Neural progenitor cell (in vitro differentiated cells): ENCODE measurements around the gene ITM2B. TPM values are rescaled to one million over a fixed set of nuclear protein-coding genes. Genes with fewer than 3 reads are reported as not detected.

Experiments
- DNase-seq: peaks from one replicate; pipeline ENCODE4 v3.0.0-alpha.2; 2016; ENCODE audit warnings: low spot score
- H2AFZ ChIP-seq: fragments of 200-600 bp; sonication (generic); replicated peaks from 2 replicates; pipeline ENCODE4 v1.6.1; 2016; ENCODE audit warnings: antibody characterized with exemption
- H3F3A ChIP-seq: fragments of 200-600 bp; sonication (generic); 2 replicates; pipeline ENCODE4 v1.6.1; 2016; ENCODE audit warnings: antibody characterized with exemption, low read depth
- H3K27ac ChIP-seq: fragments of 200-600 bp; sonication (generic); 2 replicates; pipeline ENCODE4 v1.5.1; 2016; ENCODE audit warnings: mild to moderate bottlenecking
- H3K27me3 ChIP-seq: fragments of 200-600 bp; sonication (generic); 2 replicates; pipeline ENCODE4 v1.6.1; 2016; ENCODE audit warnings: mild to moderate bottlenecking, moderate library complexity
- H3K36me3 ChIP-seq: fragments of 200-600 bp; sonication (generic); 2 replicates; pipeline ENCODE4 v1.5.1; 2016
- H3K4me1 ChIP-seq: fragments of 200-600 bp; sonication (generic); 2 replicates; pipeline ENCODE4 v1.6.1; 2016; ENCODE audit warnings: mixed run types
- H3K4me2 ChIP-seq: fragments of 200-600 bp; sonication (generic); 2 replicates; pipeline ENCODE4 v1.6.1; 2016
- H3K4me3 ChIP-seq: fragments of 200-600 bp; sonication (generic); 2 replicates; pipeline ENCODE4 v1.5.1; 2016
- H3K79me2 ChIP-seq: fragments of 200-600 bp; sonication (generic); 2 replicates; pipeline ENCODE4 v1.6.1; 2016; ENCODE audit warnings: low read depth
- H3K9ac ChIP-seq: fragments of 200-600 bp; sonication (generic); 2 replicates; pipeline ENCODE4 v1.6.1; 2016
- H3K9me3 ChIP-seq: fragments of 200-600 bp; sonication (generic); 2 replicates; pipeline ENCODE4 v1.5.1; 2016; ENCODE audit warnings: low read depth
- H4K20me1 ChIP-seq: fragments of 200-600 bp; sonication (generic); 2 replicates; pipeline ENCODE4 v1.6.1; 2016; ENCODE audit warnings: low read depth
- H3K27ac Mint-ChIP-seq: 3 replicates; pipeline ENCODE4 v1.8.0; 2021; ENCODE audit warnings: mixed read lengths
- H3K27me3 Mint-ChIP-seq: 2 replicates; pipeline ENCODE4 v1.8.0; 2022; ENCODE audit warnings: low read depth, mild to moderate bottlenecking, inconsistent platforms, moderate library complexity, mixed read lengths; ENCODE audit not compliant: insufficient read depth
- H3K36me3 Mint-ChIP-seq: 3 replicates; pipeline ENCODE4 v1.8.0; 2021; ENCODE audit warnings: mixed read lengths
- H3K4me1 Mint-ChIP-seq: 3 replicates; pipeline ENCODE4 v1.8.0; 2021; ENCODE audit warnings: mixed read lengths
- H3K4me3 Mint-ChIP-seq: 3 replicates; pipeline ENCODE4 v1.8.0; 2021; ENCODE audit warnings: mild to moderate bottlenecking, moderate library complexity, mixed read lengths
- H3K9me3 Mint-ChIP-seq: 3 replicates; pipeline ENCODE4 v1.8.0; 2020; ENCODE audit warnings: mixed read lengths
- EZH2 ChIP-seq: fragments of 200-600 bp; sonication (generic); IDR thresholded peaks from 2 replicates; pipeline ENCODE4 v1.6.1; 2017; ENCODE audit warnings: antibody characterized with exemption, mild to moderate bottlenecking, moderate library complexity
- EZH2phosphoT487 ChIP-seq: fragments of 200-600 bp; sonication (generic); IDR thresholded peaks from 2 replicates; pipeline ENCODE4 v1.6.1; 2017; ENCODE audit warnings: antibody characterized with exemption
- total RNA-seq: library from RNA; depleted of rRNA; stranded (reverse); fragments of >200 nt; gene quantifications from 2 replicates; pipeline ENCODE4 v1.2.3, GENCODE V29; 2015; ENCODE audit warnings: low replicate concordance
- TF ChIP-seq, protein P1 (sequence below): fragments of 200-600 bp; sonication (generic); IDR thresholded peaks from 2 replicates; pipeline ENCODE4 v1.5.1; 2017; ENCODE audit warnings: antibody characterized with exemption, mild to moderate bottlenecking

Gene ITM2B
- total RNA-seq, 1 donor from 2014 or later = 172 TPM

GRCh38 chr13:48231080-48231479 lies 1.9 kb upstream of the ITM2B start:
- no peak for DNase-seq
- no peak overlapping the region for H3K27ac Mint-ChIP-seq
- H3K27me3 Mint-ChIP-seq = peaks cover 3% of the 10 kb centered on the region
- Histone ChIP-seq H3K4me1 (peaks cover 24% of the 10 kb centered on the region), H3K36me3 (no peaks in the 10 kb centered on the region), H3K4me2 (no peak overlapping the region), H3K9ac (no peak overlapping the region), H3K27me3 (peaks cover 14% of the 10 kb centered on the region), H3F3A (peaks cover 11% of the 10 kb centered on the region), H3K9me3 (no peaks in the 10 kb centered on the region), H3K4me3 (no peak overlapping the region), H3K27ac (no peak overlapping the region), H3K79me2 (peaks cover 30% of the 10 kb centered on the region), H2AFZ (no peak overlapping the region), H4K20me1 (peaks cover 13% of the 10 kb centered on the region)
- H3K9me3 Mint-ChIP-seq = no peaks in the 10 kb centered on the region
- no peaks in the 10 kb centered on the region for H3K36me3 Mint-ChIP-seq
- H3K4me3 Mint-ChIP-seq = peak overlapping the region; percentile 61
- TF ChIP-seq EZH2 (no peak), EZH2phosphoT487 (no peak)
- TF ChIP-seq, protein P1, sequence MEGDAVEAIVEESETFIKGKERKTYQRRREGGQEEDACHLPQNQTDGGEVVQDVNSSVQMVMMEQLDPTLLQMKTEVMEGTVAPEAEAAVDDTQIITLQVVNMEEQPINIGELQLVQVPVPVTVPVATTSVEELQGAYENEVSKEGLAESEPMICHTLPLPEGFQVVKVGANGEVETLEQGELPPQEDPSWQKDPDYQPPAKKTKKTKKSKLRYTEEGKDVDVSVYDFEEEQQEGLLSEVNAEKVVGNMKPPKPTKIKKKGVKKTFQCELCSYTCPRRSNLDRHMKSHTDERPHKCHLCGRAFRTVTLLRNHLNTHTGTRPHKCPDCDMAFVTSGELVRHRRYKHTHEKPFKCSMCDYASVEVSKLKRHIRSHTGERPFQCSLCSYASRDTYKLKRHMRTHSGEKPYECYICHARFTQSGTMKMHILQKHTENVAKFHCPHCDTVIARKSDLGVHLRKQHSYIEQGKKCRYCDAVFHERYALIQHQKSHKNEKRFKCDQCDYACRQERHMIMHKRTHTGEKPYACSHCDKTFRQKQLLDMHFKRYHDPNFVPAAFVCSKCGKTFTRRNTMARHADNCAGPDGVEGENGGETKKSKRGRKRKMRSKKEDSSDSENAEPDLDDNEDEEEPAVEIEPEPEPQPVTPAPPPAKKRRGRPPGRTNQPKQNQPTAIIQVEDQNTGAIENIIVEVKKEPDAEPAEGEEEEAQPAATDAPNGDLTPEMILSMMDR = no peak
- H3K4me1 Mint-ChIP-seq = peaks cover 35% of the 10 kb centered on the region

- Histone ChIP-seq H2AFZ (no peak overlapping the region), H3K4me2 (peak overlapping the region; percentile 87), H3K27ac (no peak overlapping the region), H3K36me3 (no peaks in the 10 kb centered on the region), H4K20me1 (peaks cover 21% of the 10 kb centered on the region), H3K79me2 (peaks cover 38% of the 10 kb centered on the region), H3K27me3 (peaks cover 14% of the 10 kb centered on the region), H3K4me3 (no peak overlapping the region), H3K4me1 (peaks cover 30% of the 10 kb centered on the region), H3K9ac (no peak overlapping the region), H3K9me3 (no peaks in the 10 kb centered on the region), H3F3A (peaks cover 11% of the 10 kb centered on the region)
- Mint-ChIP-seq H3K4me3 (peak overlapping the region; percentile 97), H3K27me3 (peaks cover 3% of the 10 kb centered on the region), H3K9me3 (no peaks in the 10 kb centered on the region), H3K4me1 (peaks cover 44% of the 10 kb centered on the region), H3K27ac (no peak overlapping the region), H3K36me3 (no peaks in the 10 kb centered on the region)
- TF ChIP-seq EZH2phosphoT487 = no peak
- no peak for TF ChIP-seq EZH2
- TF ChIP-seq, protein P1 = no peak
- no peak for DNase-seq
Observed at GRCh38 chr13:48231933-48232332, 1.1 kb upstream of the ITM2B start.

- H3K4me2 ChIP-seq = peak overlapping the region; percentile 87
- no peak overlapping the region for H3K9ac ChIP-seq
- H3K4me1 ChIP-seq = peaks cover 36% of the 10 kb centered on the region
- H3K36me3 Mint-ChIP-seq = no peaks in the 10 kb centered on the region
- peaks cover 11% of the 10 kb centered on the region for H3F3A ChIP-seq
- H4K20me1 ChIP-seq = peaks cover 27% of the 10 kb centered on the region
- H3K9me3 Mint-ChIP-seq = no peaks in the 10 kb centered on the region
- H3K27me3 ChIP-seq = peaks cover 14% of the 10 kb centered on the region
- peaks cover 44% of the 10 kb centered on the region for H3K79me2 ChIP-seq
- H3K27me3 Mint-ChIP-seq = peaks cover 3% of the 10 kb centered on the region
- H3K9me3 ChIP-seq = no peaks in the 10 kb centered on the region
- DNase-seq = peak; percentile 18
- peak overlapping the region; percentile 98 for H2AFZ ChIP-seq
- no peak overlapping the region for H3K27ac ChIP-seq
- H3K36me3 ChIP-seq = no peaks in the 10 kb centered on the region
- H3K4me3 ChIP-seq = peak overlapping the region; percentile 100
- no peak for TF ChIP-seq EZH2phosphoT487
- H3K4me3 Mint-ChIP-seq = peak overlapping the region; percentile 97
- peaks cover 47% of the 10 kb centered on the region for H3K4me1 Mint-ChIP-seq
- peak overlapping the region; percentile 64 for H3K27ac Mint-ChIP-seq
Observed at GRCh38 chr13:48232420-48233045, 473 bp upstream of the ITM2B start.

DNA sequence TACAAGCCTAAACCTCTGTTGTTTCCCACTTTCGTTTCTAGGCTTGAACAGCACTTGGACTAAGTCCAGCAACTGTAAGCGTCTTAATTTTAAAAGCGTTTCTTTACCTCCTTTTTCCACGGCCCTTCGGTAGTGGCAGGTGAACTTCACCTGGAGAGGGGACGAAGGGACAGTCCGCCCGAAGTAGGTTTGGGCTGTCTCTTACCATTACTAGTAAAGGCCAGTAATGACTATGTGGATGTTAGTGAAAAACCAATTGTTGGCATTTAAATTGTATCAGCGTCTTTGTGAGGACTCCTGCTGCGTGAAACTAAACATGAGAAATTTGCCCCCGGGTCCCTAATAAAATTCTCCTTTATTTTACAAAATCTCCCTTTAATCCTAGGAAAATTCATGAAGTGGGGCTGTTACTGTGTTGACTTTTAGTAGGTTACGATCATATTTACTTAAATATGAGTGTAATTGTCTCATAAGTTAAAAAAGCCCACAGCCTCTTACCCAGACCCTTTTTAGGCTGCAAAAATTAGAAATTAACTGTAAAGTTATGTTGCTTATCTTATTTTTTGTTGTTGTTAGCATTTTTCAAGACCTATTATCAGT lies 983 bp downstream of the ITM2B start:
- Histone ChIP-seq H3K4me3 (peak overlapping the region; percentile 100), H3K79me2 (peaks cover 59% of the 10 kb centered on the region), H2AFZ (peak overlapping the region; percentile 98), H3K9ac (peak overlapping the region; percentile 95), H3K36me3 (no peaks in the 10 kb centered on the region), H4K20me1 (peaks cover 27% of the 10 kb centered on the region), H3K4me2 (peak overlapping the region; percentile 87), H3F3A (peaks cover 11% of the 10 kb centered on the region), H3K27me3 (peaks cover 14% of the 10 kb centered on the region), H3K9me3 (no peaks in the 10 kb centered on the region), H3K27ac (no peak overlapping the region), H3K4me1 (peaks cover 38% of the 10 kb centered on the region)
- TF ChIP-seq, protein P1 = no peak
- TF ChIP-seq EZH2phosphoT487 (no peak), EZH2 (no peak)
- H3K27ac Mint-ChIP-seq = peak overlapping the region; percentile 98
- H3K36me3 Mint-ChIP-seq = no peaks in the 10 kb centered on the region
- peaks cover 3% of the 10 kb centered on the region for H3K27me3 Mint-ChIP-seq
- H3K4me3 Mint-ChIP-seq = peak overlapping the region; percentile 97
- peaks cover 47% of the 10 kb centered on the region for H3K4me1 Mint-ChIP-seq
- DNase-seq = peak; percentile 26
- no peaks in the 10 kb centered on the region for H3K9me3 Mint-ChIP-seq
